ENCODE results near the gene MAPK4. TPM values are rescaled to one million over a fixed set of nuclear protein-coding genes. Genes with fewer than 3 reads are reported as not detected.
"Not testable (repeated sequence)": the region's sequence is repeated elsewhere in the genome, so short reads cannot be mapped to it uniquely, and the experiment has no call there.

MAPK4 gene
- total RNA-seq, 1 donor from 2014 or later: 0.21 TPM

DNA sequence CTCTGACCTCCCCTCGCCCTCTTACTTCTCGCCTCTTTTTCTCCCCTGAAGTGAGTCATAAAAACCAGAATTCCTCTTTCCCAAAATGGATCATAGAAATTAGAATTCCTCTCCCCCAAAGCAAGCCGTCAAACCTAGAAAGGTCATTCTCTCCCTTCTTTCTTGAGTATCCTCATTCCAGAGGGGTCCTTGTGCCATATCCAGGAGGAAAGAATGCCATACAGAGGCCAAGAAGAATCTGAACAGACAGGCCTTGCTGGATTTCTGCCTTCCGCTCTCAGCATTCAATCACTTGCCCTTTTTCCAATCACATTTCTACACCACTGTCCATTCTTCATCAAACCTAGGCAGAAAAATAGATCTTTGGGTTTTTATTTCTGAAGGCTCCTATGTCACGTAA lies 31.1 kb upstream of the MAPK4 start:
- no peak overlapping the region for H3K4me3 Mint-ChIP-seq (ENCODE audit: unreplicated experiment)
- DNase-seq (ENCODE audit: low spot score): no peak
- peaks cover 9% of the 10 kb centered on the region for H3K9me3 Mint-ChIP-seq (ENCODE audit: unreplicated experiment)
- H3K27me3 Mint-ChIP-seq (ENCODE audit: unreplicated experiment): peaks cover 2% of the 10 kb centered on the region
- TF ChIP-seq, protein P1, sequence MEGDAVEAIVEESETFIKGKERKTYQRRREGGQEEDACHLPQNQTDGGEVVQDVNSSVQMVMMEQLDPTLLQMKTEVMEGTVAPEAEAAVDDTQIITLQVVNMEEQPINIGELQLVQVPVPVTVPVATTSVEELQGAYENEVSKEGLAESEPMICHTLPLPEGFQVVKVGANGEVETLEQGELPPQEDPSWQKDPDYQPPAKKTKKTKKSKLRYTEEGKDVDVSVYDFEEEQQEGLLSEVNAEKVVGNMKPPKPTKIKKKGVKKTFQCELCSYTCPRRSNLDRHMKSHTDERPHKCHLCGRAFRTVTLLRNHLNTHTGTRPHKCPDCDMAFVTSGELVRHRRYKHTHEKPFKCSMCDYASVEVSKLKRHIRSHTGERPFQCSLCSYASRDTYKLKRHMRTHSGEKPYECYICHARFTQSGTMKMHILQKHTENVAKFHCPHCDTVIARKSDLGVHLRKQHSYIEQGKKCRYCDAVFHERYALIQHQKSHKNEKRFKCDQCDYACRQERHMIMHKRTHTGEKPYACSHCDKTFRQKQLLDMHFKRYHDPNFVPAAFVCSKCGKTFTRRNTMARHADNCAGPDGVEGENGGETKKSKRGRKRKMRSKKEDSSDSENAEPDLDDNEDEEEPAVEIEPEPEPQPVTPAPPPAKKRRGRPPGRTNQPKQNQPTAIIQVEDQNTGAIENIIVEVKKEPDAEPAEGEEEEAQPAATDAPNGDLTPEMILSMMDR (IDR thresholded peaks at IDR 0.05; ENCODE audit: unreplicated experiment): no peak
- peaks cover 7% of the 10 kb centered on the region for H3K36me3 Mint-ChIP-seq (ENCODE audit: low read depth, unreplicated experiment)
- H3K27ac Mint-ChIP-seq (ENCODE audit: unreplicated experiment): no peak overlapping the region
- peaks cover 13% of the 10 kb centered on the region for H3K4me1 Mint-ChIP-seq (ENCODE audit: unreplicated experiment)

DNA sequence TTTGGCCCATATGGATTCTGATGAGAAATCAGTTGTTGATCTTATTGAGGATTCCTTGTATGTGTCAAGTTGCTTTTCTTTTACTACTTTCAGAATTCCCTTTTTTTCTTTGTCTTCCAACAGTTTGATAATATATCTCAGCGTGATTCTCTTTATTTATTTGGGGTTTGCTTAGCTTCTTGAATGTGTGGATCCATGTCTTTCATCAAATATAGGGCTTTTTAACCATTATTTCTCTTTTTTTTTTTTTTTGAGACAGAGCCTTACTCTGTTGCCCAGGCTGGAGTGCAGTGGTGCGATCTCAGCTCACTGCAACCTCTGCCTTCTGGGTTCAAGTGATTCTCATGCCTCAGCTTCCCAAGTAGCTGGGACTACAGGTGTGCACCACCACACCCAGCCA lies 26.1 kb upstream of the MAPK4 start:
- not testable (repeated sequence) for DNase-seq (ENCODE audit: low spot score); H3K4me1 Mint-ChIP-seq (ENCODE audit: unreplicated experiment); H3K27me3 Mint-ChIP-seq (ENCODE audit: unreplicated experiment); H3K4me3 Mint-ChIP-seq (ENCODE audit: unreplicated experiment); H3K27ac Mint-ChIP-seq (ENCODE audit: unreplicated experiment)
- H3K36me3 Mint-ChIP-seq (ENCODE audit: low read depth, unreplicated experiment): peaks cover 15% of the 10 kb centered on the region
- H3K9me3 Mint-ChIP-seq (ENCODE audit: unreplicated experiment): peaks cover 13% of the 10 kb centered on the region

DNA sequence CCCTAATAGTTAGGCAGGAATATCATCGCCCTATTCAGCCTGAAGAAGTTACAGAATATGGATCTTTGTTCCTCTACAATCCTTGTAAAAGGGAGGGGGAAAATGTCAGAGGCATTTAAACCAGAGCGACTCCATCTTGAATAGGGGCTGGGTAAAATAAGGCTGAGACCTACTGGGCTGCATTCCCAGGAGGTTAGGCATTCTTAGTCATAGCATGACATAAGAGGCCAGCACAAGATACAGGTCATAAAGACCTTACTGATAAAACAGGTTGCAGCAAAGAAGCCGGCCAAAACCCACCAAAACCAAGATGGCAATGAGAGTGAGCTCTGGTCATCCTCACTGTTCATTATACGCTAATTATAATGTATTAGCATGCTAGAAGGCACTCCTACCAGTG lies 15.4 kb upstream of the MAPK4 start:
- not testable (repeated sequence) for H3K4me1 Mint-ChIP-seq (ENCODE audit: unreplicated experiment); H3K9me3 Mint-ChIP-seq (ENCODE audit: unreplicated experiment); H3K27ac Mint-ChIP-seq (ENCODE audit: unreplicated experiment); H3K4me3 Mint-ChIP-seq (ENCODE audit: unreplicated experiment); H3K27me3 Mint-ChIP-seq (ENCODE audit: unreplicated experiment); H3K36me3 Mint-ChIP-seq (ENCODE audit: low read depth, unreplicated experiment); DNase-seq (ENCODE audit: low spot score)

DNA sequence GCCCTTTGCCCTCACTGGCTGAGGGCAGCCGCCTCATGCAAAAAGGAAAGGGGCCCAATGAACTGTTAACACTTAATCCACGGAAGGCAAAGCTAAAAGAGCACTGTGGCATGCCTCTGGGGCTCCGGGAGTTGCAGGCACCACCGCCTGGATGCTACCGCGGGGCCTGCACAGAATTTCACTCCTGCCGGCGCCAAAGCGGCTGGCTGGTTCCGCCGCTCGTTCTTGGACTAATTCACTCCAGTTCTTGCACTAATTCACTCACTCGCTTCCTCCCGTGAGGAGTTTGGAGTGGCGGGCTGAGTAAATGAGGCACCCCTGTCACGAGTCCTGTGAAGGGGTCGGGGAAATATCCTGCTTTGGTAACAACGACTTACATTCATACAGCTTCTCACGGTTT lies 14.0 kb upstream of the MAPK4 start:
- Mint-ChIP-seq H3K4me3 (ENCODE audit: unreplicated experiment) (no peak overlapping the region), H3K27ac (ENCODE audit: unreplicated experiment) (no peak overlapping the region), H3K27me3 (ENCODE audit: unreplicated experiment) (peaks cover 1% of the 10 kb centered on the region), H3K4me1 (ENCODE audit: unreplicated experiment) (no peaks in the 10 kb centered on the region), H3K9me3 (ENCODE audit: unreplicated experiment) (no peaks in the 10 kb centered on the region), H3K36me3 (ENCODE audit: low read depth, unreplicated experiment) (no peaks in the 10 kb centered on the region)
- no peak for DNase-seq (ENCODE audit: low spot score)
- TF ChIP-seq, protein P1 (IDR thresholded peaks at IDR 0.05; ENCODE audit: unreplicated experiment): no peak

DNA sequence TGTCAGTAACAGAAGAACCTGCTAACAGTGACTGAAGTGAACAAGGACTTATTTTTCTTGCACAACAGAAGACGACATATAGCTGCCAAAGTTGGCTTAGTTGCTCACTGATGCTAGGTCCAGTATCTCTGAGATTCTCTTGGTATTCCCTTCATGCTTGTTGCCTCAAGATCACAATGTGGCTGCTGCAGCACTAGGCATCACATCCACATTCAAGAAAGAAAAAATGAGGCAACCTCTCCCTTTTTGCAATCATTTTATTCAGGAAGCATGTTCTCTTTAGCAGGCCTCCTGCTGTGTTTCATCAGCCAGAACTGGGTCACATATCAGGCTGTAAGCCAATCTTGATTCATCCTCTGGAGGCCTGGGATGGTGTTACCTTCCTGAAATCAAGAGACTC lies 11.7 kb upstream of the MAPK4 start:
- peaks cover 1% of the 10 kb centered on the region for H3K27me3 Mint-ChIP-seq (ENCODE audit: unreplicated experiment)
- H3K36me3 Mint-ChIP-seq (ENCODE audit: low read depth, unreplicated experiment): no peaks in the 10 kb centered on the region
- DNase-seq (ENCODE audit: low spot score): no peak
- no peak overlapping the region for H3K27ac Mint-ChIP-seq (ENCODE audit: unreplicated experiment)
- no peaks in the 10 kb centered on the region for H3K4me1 Mint-ChIP-seq (ENCODE audit: unreplicated experiment)
- TF ChIP-seq, protein P1 (IDR thresholded peaks at IDR 0.05; ENCODE audit: unreplicated experiment): no peak
- no peak overlapping the region for H3K4me3 Mint-ChIP-seq (ENCODE audit: unreplicated experiment)
- H3K9me3 Mint-ChIP-seq (ENCODE audit: unreplicated experiment): no peaks in the 10 kb centered on the region

DNA sequence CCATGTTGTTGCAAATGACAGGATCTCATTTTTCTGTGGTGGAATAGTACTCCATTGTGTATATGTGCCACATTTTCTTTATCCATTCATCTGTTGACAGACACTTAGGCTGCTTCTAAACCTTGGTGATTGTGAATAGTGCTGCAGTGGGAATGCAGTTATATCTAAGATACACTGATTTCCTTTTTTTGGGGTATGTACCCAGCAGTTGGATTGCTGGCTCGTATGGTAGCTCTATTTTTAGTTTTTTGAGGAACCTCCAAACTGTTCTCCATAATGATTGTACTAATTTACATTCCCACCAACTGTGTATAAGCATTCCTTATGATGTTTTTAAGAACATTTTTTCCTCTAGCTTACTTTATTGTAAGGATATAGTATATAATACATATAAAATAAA lies 8.2 kb upstream of the MAPK4 start:
- H3K4me3 Mint-ChIP-seq (ENCODE audit: unreplicated experiment); H3K27ac Mint-ChIP-seq (ENCODE audit: unreplicated experiment); H3K4me1 Mint-ChIP-seq (ENCODE audit: unreplicated experiment); DNase-seq (ENCODE audit: low spot score); H3K36me3 Mint-ChIP-seq (ENCODE audit: low read depth, unreplicated experiment); H3K9me3 Mint-ChIP-seq (ENCODE audit: unreplicated experiment); H3K27me3 Mint-ChIP-seq (ENCODE audit: unreplicated experiment): not testable (repeated sequence)

DNA sequence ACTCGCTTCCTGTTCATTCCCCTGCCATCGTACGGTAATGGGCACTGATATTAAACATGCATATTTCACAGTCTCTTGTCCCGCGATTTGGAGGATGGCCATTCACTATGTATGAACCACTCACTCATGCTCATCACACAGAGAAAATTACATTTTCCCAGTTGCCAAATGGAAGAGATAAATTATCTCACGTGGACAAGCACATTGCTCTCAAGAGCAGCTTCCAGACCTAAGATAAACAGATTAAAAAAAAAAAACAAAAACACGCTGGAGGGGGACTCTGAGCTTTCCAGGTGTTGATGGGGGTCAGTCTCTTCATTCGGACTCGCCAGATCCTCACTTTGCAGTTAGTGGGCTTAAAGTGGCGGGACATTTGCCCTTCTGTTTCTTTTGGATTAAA lies 1.7 kb upstream of the MAPK4 start:
- no peak overlapping the region for H3K4me3 Mint-ChIP-seq (ENCODE audit: unreplicated experiment)
- no peaks in the 10 kb centered on the region for H3K9me3 Mint-ChIP-seq (ENCODE audit: unreplicated experiment)
- H3K27ac Mint-ChIP-seq (ENCODE audit: unreplicated experiment): no peak overlapping the region
- DNase-seq (ENCODE audit: low spot score): no peak
- H3K27me3 Mint-ChIP-seq (ENCODE audit: unreplicated experiment): peaks cover 14% of the 10 kb centered on the region
- TF ChIP-seq, protein P1 (IDR thresholded peaks at IDR 0.05; ENCODE audit: unreplicated experiment): no peak
- peaks cover 4% of the 10 kb centered on the region for H3K36me3 Mint-ChIP-seq (ENCODE audit: low read depth, unreplicated experiment)
- no peaks in the 10 kb centered on the region for H3K4me1 Mint-ChIP-seq (ENCODE audit: unreplicated experiment)

Data from endothelial cell (in vitro differentiated cells).